Measurements from ENCODE around the gene SH3GL1. TPM values are rescaled to one million over a fixed set of nuclear protein-coding genes. Genes with fewer than 3 reads are reported as not detected.

Gene SH3GL1
- total and polyA plus RNA-seq, 2 of the 4 experiments (the other 2 are of a cell fraction), result 28.1 to 138 TPM

DNA sequence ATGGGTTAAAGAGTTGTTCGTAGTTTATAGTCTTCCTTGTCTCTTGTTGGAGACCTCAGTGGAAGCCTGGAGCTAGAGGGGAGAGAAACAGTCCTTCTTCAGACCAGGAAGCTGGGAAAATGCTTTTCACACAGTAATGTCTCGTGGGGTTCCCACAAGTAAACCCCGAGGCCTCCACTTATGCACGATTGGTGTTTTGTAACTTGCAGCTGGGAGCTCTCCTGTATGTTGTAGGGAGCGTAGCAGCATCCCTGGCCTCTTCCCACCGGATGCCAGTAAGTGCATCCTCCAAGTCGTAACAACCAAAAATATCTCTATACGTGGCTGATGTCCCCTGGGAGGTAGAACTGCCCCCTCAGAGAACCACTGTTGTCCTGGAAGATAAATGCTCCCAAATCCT is 5.6 kb upstream of the SH3GL1 start:
- Histone ChIP-seq H2AK9ac (replicated peaks; ENCODE audit: low read depth, low read length, poor library complexity) (no peak overlapping the region), H3K4me3 (ENCODE audit: insufficient read depth, low read depth, low read length) (no peak overlapping the region), H3K23ac (ENCODE audit: low read depth, low read length) (no peak overlapping the region), H2AFZ (replicated peaks; ENCODE audit: low read length, poor library complexity) (no peak overlapping the region), H4K91ac (ENCODE audit: insufficient read depth, low read depth, low read length) (no peak overlapping the region), H3K4me1 (ENCODE audit: control insufficient read depth, insufficient read depth, low read length) (peaks cover 5% of the 10 kb centered on the region), H4K5ac (ENCODE audit: low read depth, low read length) (no peak overlapping the region), H2BK15ac (ENCODE audit: low read depth, low read length) (no peak overlapping the region), H2BK120ac (ENCODE audit: low read depth, low read length) (no peak overlapping the region), H2BK5ac (ENCODE audit: low read depth, low read length, poor library complexity, severe bottlenecking) (no peak overlapping the region), H3K9me1 (ENCODE audit: insufficient read depth, low read length) (peaks cover 4% of the 10 kb centered on the region; the same call in 1 of the 2 replicates), H3K9ac (ENCODE audit: low read depth, low read length) (no peak overlapping the region), H3K36me3 (ENCODE audit: control insufficient read depth, insufficient read depth, low read length) (no peaks in the 10 kb centered on the region; the same call in none of the 2 replicates), H3K9me3 (ENCODE audit: control insufficient read depth, insufficient read depth, low read length) (no peaks in the 10 kb centered on the region), H4K20me1 (ENCODE audit: insufficient read depth, low read length) (peaks cover 15% of the 10 kb centered on the region), H2BK20ac (ENCODE audit: low read depth, low read length) (no peak overlapping the region), H3K79me1 (ENCODE audit: low read depth in 1 of 2, low read length in 2 of 2) (peaks cover 18 to 47% of the 10 kb centered on the region in 2 experiments), H3K4me2 (ENCODE audit: low read depth, low read length) (no peak overlapping the region), H4K8ac (ENCODE audit: low read depth in 2 of 2, low read length in 2 of 2) (no peak overlapping the region), H3K27ac (ENCODE audit: insufficient read depth, low read length) (no peak overlapping the region), H3K27me3 (ENCODE audit: control insufficient read depth, insufficient read depth, low read length) (no peaks in the 10 kb centered on the region), H2AK5ac (ENCODE audit: low read depth, low read length) (no peak overlapping the region), H3K4ac (ENCODE audit: low read depth, low read length) (no peak overlapping the region), H3K14ac (replicated peaks; ENCODE audit: low read depth, low read length) (no peak overlapping the region), H3K56ac (ENCODE audit: extremely low read depth, insufficient read depth, low read length) (no peak overlapping the region), H3K18ac (ENCODE audit: low read depth, low read length) (no peak overlapping the region)
- BruUV-seq (replicated peaks), result no TSS peak
- intact Hi-C loops (cut with micrococcal nuclease) (no loop called here), dilution Hi-C loops (cut with HindIII; ENCODE audit: low sequenced_read_pairs, unreplicated experiment) (no loop called here), in situ Hi-C loops (cut with MboI; ENCODE audit: low sequenced_read_pairs) (no loop called here)
- DNase-seq (no peak), ATAC-seq (ENCODE audit: low read depth) (no peak)
- TF ChIP-seq FOS (IDR thresholded peaks at IDR 0.05; ENCODE audit: low read depth, low read length) (no peak), USF2 (IDR thresholded peaks at IDR 0.05; ENCODE audit: low read depth, low read length) (no peak)
- ChIA-PET CTCF (interaction anchor here (0.6 kb wide), 1 partner anchor 26 kb away, joined by 3 read pairs; no protein-coding TSS in a partner anchor), POLR2A (ENCODE audit: unreplicated experiment) (no interaction called here)
- WGBS, 2 experiments (ENCODE audit: extremely low coverage in 2 of 2, insufficient read length in 1 of 2), result no CpG with 5 or more reads among the region's 8 CpGs

Data from IMR-90 (cell line).